HG03521 (cell line): ENCODE data around the gene CFB.
"Not testable (repeated sequence)": the region's sequence is repeated elsewhere in the genome, so short reads cannot be mapped to it uniquely, and the experiment has no call there.

Experiments used
- ATAC-seq: cut with Tn5 transposase; IDR thresholded peaks from one replicate; pipeline ENCODE4 v1.9.1; 2021; ENCODE audit warnings: mild to moderate bottlenecking, moderate library complexity; ENCODE audit not compliant: unreplicated experiment

Gene CFB

GRCh38 chr6:31911826-31912585 is 33.9 kb upstream of the CFB start:
- no peak for ATAC-seq

- ATAC-seq, result no peak
Measured at GRCh38 chr6:31915351-31915750, 30.5 kb upstream of the CFB start.

DNA sequence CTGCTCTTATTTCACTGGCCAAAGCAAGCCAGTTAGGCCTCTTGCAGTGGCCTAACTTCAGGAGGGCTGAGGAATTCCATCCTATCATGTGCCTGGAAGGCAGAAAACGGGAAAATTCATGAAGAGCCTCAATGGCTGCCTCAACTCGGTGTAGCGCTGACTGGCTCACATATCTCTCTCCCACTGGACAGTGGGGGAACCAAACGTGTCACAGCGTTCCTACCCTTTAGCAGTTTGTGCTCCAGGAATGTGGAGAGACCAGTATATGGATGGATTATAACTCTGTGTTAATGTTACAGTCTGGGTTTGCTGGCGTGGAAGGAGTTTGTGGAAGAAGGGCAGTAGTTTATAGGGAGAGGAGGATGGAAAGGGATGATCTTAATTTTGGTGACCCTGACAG is 30.1 kb upstream of the CFB start:
- ATAC-seq, result no peak

- ATAC-seq, result no peak
Measured at GRCh38 chr6:31918069-31918720, 27.7 kb upstream of the CFB start.

DNA sequence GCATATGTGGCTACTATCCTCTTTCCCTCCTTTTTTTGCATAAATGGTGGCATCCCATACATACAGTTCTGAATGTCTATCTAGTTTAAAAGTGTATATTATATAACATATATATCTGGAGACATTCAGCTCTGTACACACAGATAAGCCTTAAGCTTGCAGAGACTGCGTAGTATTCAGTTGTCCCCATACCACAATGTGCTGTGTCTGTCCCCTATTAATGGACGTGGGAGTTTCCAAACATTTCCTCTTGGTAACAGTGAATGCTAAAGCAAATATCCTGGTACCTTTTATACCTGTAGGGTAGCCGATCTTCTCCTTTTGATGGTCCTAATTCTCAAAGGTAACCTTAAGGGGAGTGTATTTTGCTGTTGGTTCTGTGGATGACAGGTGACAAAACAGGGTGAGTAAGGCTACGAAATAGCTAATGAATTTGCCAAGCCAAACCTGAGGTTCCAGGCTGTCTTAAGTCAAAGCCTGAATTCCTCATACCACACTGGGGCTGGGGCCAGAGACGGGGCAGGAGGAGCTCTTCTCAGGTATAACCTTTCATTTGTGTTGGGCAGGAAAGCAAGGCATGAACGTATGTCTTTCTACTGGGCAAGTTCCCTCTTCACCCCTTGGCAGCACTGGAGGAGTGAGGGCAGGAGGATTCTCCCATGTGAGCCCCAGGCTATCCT is 26.1 kb upstream of the CFB start:
- no peak for ATAC-seq

DNA sequence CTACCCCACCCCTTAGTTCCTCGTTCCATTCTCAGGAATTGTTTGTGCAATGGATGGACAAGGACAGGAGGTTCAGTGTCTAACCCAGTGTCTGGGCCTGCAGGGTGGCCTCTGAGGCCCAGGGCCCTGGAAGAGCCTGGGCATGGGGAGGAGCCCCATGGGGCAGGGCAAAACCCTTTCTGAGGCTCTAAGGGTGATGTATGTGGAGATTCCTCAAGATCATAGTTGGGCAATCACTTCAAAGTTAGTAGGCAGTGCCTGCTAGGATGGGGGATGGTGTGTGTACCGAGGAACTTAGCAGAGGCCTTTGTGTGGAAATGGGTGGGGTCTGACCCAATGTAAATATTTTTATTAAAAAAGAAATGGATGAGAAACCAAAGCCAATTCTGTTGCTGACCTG is 25.1 kb upstream of the CFB start:
- ATAC-seq, result no peak

- ATAC-seq, result no peak
Measured at GRCh38 chr6:31922942-31923341, 23.0 kb upstream of the CFB start.

- ATAC-seq, result no peak
Measured at GRCh38 chr6:31927242-31927862, 18.5 kb upstream of the CFB start, which contains the start of gene C2. Gene C2 (plus strand): TSS chr6:31927717. CDS start chr6:31927753, 36 bp downstream.

GRCh38 chr6:31927863-31928671 is 17.8 kb upstream of the CFB start:
- no peak for ATAC-seq

DNA sequence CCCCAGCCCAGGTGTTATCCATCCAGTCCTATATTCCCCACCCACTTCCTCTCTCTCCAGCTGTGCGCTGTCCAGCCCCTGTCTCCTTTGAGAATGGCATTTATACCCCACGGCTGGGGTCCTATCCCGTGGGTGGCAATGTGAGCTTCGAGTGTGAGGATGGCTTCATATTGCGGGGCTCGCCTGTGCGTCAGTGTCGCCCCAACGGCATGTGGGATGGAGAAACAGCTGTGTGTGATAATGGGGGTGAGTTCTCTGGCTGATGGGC is 17.3 kb upstream of the CFB start:
- no peak for ATAC-seq

DNA sequence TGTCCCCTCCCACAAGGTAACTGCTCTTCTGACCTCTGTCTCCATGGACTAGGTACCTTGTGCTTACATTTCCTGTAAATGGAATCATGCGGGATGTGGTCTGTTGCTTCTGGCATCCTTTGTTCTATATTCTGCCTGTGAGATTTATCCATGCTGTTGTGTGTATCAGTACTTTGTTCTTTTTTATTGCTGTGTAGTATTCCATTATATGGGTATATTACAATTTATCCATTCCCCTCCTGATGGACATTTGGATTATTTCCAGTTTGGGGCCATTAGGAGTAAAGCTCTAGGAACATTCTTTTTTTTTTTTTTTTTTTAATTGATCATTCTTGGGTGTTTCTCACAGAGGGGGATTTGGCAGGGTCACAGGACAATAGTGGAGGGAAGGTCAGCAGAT is 14.9 kb upstream of the CFB start:
- no peak for ATAC-seq

DNA sequence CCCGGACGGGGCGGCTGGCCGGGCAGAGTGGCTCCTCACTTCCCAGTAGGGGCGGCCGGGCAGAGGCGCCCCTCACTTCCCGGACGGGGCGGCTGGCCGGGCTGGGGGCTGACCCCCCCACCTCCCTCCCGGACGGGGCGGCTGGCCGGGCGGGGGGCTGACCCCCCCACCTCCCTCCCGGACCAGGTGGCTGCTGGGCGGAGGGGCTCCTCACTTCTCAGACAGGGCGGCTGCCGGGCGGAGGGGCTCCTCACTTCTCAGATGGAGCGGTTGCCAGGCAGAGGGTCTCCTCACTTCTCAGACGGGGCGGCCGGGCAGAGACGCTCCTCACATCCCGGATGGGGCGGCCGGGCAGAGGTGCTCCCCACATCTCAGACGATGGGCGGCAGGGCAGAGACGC is 13.8 kb upstream of the CFB start:
- ATAC-seq, result not testable (repeated sequence)

DNA sequence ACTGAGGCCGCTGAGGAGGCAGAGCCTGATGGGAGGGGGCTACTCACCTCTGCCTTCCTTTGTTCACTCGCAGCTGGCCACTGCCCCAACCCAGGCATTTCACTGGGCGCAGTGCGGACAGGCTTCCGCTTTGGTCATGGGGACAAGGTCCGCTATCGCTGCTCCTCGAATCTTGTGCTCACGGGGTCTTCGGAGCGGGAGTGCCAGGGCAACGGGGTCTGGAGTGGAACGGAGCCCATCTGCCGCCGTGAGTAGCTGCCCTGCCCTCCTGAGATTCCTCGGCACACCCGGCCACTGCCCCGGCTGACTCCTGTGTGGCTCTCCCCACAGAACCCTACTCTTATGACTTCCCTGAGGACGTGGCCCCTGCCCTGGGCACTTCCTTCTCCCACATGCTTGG is 12.4 kb upstream of the CFB start:
- no peak for ATAC-seq

DNA sequence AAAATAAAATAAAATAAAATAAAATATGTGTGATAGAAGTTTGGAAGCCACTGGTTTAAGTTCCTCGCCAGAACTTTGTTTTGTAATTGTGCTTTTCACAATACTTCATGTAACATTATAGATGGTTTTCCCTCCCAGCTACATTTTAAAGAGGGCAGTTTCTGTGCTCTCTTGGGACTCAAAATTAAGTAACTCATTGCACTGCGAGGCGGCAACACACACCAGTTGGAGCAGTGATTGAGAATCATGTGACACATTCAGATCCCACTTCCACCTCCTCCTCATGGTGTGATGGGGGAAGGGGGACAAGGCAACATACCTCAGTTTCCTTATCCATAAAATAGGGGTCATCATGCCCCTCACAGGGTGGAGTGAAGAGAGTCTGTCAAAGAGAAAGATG is 10.9 kb upstream of the CFB start:
- ATAC-seq, result no peak

- no peak for ATAC-seq
Measured at GRCh38 chr6:31935823-31936222, 10.1 kb upstream of the CFB start.

- no peak for ATAC-seq
Measured at GRCh38 chr6:31940256-31940664, 5.6 kb upstream of the CFB start.

GRCh38 chr6:31943742-31944141 is 2.2 kb upstream of the CFB start:
- ATAC-seq, result no peak

GRCh38 chr6:31945154-31945506 is 765 bp upstream of the CFB start:
- no peak for ATAC-seq

DNA sequence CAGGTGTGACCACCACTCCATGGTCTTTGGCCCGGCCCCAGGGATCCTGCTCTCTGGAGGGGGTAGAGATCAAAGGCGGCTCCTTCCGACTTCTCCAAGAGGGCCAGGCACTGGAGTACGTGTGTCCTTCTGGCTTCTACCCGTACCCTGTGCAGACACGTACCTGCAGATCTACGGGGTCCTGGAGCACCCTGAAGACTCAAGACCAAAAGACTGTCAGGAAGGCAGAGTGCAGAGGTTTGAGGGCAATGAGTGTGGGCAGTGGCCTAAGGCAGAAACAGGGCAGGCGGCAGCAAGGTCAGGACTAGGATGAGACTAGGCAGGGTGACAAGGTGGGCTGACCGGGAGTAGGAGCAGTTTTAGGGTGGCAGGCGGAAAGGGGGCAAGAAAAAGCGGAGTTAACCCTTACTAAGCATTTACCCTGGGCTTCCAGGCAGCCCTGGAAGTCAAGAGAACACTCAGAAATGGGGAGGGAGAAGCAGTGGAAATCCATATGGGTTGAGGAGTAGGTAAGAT is 533 bp downstream of the CFB start:
- ATAC-seq, result no peak

DNA sequence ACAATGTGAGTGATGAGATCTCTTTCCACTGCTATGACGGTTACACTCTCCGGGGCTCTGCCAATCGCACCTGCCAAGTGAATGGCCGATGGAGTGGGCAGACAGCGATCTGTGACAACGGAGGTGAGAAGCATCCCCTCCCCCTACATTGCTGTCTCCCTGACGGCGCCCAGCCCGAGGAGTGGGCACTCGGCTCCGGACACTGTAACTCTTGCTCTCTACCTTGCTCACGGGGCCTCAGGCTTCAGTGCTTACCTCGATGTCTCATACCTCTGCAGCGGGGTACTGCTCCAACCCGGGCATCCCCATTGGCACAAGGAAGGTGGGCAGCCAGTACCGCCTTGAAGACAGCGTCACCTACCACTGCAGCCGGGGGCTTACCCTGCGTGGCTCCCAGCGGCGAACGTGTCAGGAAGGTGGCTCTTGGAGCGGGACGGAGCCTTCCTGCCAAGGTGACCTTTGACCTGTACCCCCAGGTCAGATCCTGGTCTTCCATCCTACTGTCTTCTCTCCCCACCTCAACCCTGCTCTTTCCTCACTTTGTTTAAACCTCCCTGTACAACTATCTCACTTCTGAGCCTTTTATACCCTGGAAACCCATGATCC is 1.3 kb downstream of the CFB start:
- ATAC-seq, result no peak

DNA sequence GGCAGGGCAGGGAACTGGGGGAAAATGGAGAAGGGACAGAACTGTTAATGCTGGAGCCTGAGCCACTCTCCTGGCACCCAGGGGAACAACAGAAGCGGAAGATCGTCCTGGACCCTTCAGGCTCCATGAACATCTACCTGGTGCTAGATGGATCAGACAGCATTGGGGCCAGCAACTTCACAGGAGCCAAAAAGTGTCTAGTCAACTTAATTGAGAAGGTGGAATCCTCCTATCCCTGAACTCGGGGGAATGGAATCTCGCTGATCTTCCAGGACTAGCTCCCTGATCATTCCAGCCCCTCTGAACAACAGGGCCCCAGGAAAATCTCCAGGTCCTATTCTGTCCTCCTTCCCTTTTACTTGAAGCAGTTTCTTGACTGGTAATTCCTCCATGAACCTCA is 2.0 kb downstream of the CFB start:
- no peak for ATAC-seq
